Central memory CD8-positive, alpha-beta T cell (primary cell): Measurements from ENCODE around the gene ZNF793.

Experiments used
- ATAC-seq: fragments of 150-1000 bp; cut with Tn5 transposase; replicated peaks from 2 replicates; pipeline ENCODE4 v1.10.0; 2022; ENCODE audit warnings: mild to moderate bottlenecking, moderate FRiP score, moderate number of reproducible peaks; ENCODE audit not compliant: poor library complexity, severe bottlenecking; ENCODE audit errors: extremely low read depth
- DNase-seq, 2 donors: peaks; one replicate each; pipeline ENCODE4 v3.0.0; 2021; ENCODE audit warnings: low spot score in 2 of 2
- H3K27ac Mint-ChIP-seq: one replicate; pipeline ENCODE4 v1.8.0; 2022; ENCODE audit warnings: low read depth, mild to moderate bottlenecking, moderate library complexity, mixed read lengths
- H3K27me3 Mint-ChIP-seq: one replicate; pipeline ENCODE4 v1.8.0; 2022; ENCODE audit warnings: mixed read lengths
- H3K36me3 Mint-ChIP-seq: one replicate; pipeline ENCODE4 v1.8.0; 2022; ENCODE audit warnings: mild to moderate bottlenecking, moderate library complexity, mixed read lengths; ENCODE audit not compliant: insufficient read depth
- H3K4me1 Mint-ChIP-seq: one replicate; pipeline ENCODE4 v1.8.0; 2022; ENCODE audit warnings: mixed read lengths
- H3K4me3 Mint-ChIP-seq: one replicate; pipeline ENCODE4 v1.8.0; 2022; ENCODE audit warnings: mild to moderate bottlenecking, moderate library complexity, mixed read lengths
- H3K9me3 Mint-ChIP-seq: one replicate; pipeline ENCODE4 v1.8.0; 2022; ENCODE audit warnings: mixed read lengths

The ZNF793 gene

GRCh38 chr19:37511186-37511585, 4.4 kb downstream of the ZNF793 start:
- Mint-ChIP-seq H3K9me3 (peaks cover 11% of the 10 kb centered on the region), H3K27ac (no peak overlapping the region), H3K4me1 (peaks cover 6% of the 10 kb centered on the region), H3K36me3 (peaks cover 3% of the 10 kb centered on the region), H3K4me3 (no peak overlapping the region), H3K27me3 (no peaks in the 10 kb centered on the region)
- DNase-seq, result no peak
- ATAC-seq, result no peak

GRCh38 chr19:37511821-37512220, 5.1 kb downstream of the ZNF793 start:
- Mint-ChIP-seq H3K27ac (no peak overlapping the region), H3K36me3 (peaks cover 5% of the 10 kb centered on the region), H3K4me1 (peaks cover 6% of the 10 kb centered on the region), H3K9me3 (peaks cover 11% of the 10 kb centered on the region), H3K27me3 (no peaks in the 10 kb centered on the region), H3K4me3 (no peak overlapping the region)
- DNase-seq, result no peak
- no peak for ATAC-seq

GRCh38 chr19:37513397-37513796, 6.7 kb downstream of the ZNF793 start:
- no peak for DNase-seq

GRCh38 chr19:37519890-37520289, 13.2 kb downstream of the ZNF793 start:
- DNase-seq, result no peak
- no peak for ATAC-seq
- H3K36me3 Mint-ChIP-seq, result peaks cover 7% of the 10 kb centered on the region

More at GRCh38 chr19:37513397-37513796, 6.7 kb downstream of the ZNF793 start:
- ATAC-seq, result peak; percentile 46
- peaks cover 11% of the 10 kb centered on the region for H3K9me3 Mint-ChIP-seq
- H3K27me3 Mint-ChIP-seq, result no peaks in the 10 kb centered on the region
- peaks cover 8% of the 10 kb centered on the region for H3K36me3 Mint-ChIP-seq
- peak overlapping the region; percentile 75 for H3K27ac Mint-ChIP-seq
- peaks cover 6% of the 10 kb centered on the region for H3K4me1 Mint-ChIP-seq
- no peak overlapping the region for H3K4me3 Mint-ChIP-seq

GRCh38 chr19:37537391-37537947, 30.7 kb downstream of the ZNF793 start:
- H3K4me1 Mint-ChIP-seq, result no peaks in the 10 kb centered on the region
- no peaks in the 10 kb centered on the region for H3K27me3 Mint-ChIP-seq
- H3K36me3 Mint-ChIP-seq, result peaks cover 31% of the 10 kb centered on the region
- ATAC-seq, result no peak
- H3K4me3 Mint-ChIP-seq, result no peak overlapping the region
- no peak overlapping the region for H3K27ac Mint-ChIP-seq
- DNase-seq, result no peak
- H3K9me3 Mint-ChIP-seq, result peaks cover 29% of the 10 kb centered on the region

More at GRCh38 chr19:37519890-37520289, 13.2 kb downstream of the ZNF793 start:
- Mint-ChIP-seq H3K27ac (no peak overlapping the region), H3K27me3 (no peaks in the 10 kb centered on the region), H3K4me3 (no peak overlapping the region), H3K4me1 (no peaks in the 10 kb centered on the region), H3K9me3 (peaks cover 11% of the 10 kb centered on the region)

- peaks cover 10% of the 10 kb centered on the region for H3K36me3 Mint-ChIP-seq
- DNase-seq, result peak in 1 of 2 donors; percentile 43
- no peaks in the 10 kb centered on the region for H3K27me3 Mint-ChIP-seq
- H3K4me3 Mint-ChIP-seq, result peak overlapping the region; percentile 82
- peaks cover 12% of the 10 kb centered on the region for H3K4me1 Mint-ChIP-seq
- H3K27ac Mint-ChIP-seq, result peak overlapping the region; percentile 88
- peak; percentile 70 for ATAC-seq
- H3K9me3 Mint-ChIP-seq, result peaks cover 33% of the 10 kb centered on the region
These were observed 44.6 kb downstream of the ZNF793 start for GRCh38 chr19:37551129-37551993.

- Mint-ChIP-seq H3K4me1 (no peaks in the 10 kb centered on the region), H3K36me3 (peaks cover 6% of the 10 kb centered on the region), H3K27me3 (no peaks in the 10 kb centered on the region), H3K9me3 (peaks cover 27% of the 10 kb centered on the region), H3K27ac (no peak overlapping the region), H3K4me3 (no peak overlapping the region)
- no peak for ATAC-seq
- DNase-seq, result no peak
These were observed 56.8 kb downstream of the ZNF793 start for GRCh38 chr19:37563518-37563917.

- Mint-ChIP-seq H3K4me3 (no peak overlapping the region), H3K4me1 (no peaks in the 10 kb centered on the region), H3K36me3 (peaks cover 10% of the 10 kb centered on the region), H3K27ac (no peak overlapping the region), H3K27me3 (no peaks in the 10 kb centered on the region), H3K9me3 (peaks cover 33% of the 10 kb centered on the region)
- ATAC-seq (no peak), DNase-seq (no peak)
These were observed 58.1 kb downstream of the ZNF793 start for GRCh38 chr19:37564624-37565369.

GRCh38 chr19:37565370-37565669, 58.6 kb downstream of the ZNF793 start:
- Mint-ChIP-seq H3K27ac (no peak overlapping the region), H3K9me3 (peaks cover 38% of the 10 kb centered on the region), H3K4me3 (no peak overlapping the region), H3K4me1 (no peaks in the 10 kb centered on the region), H3K27me3 (no peaks in the 10 kb centered on the region), H3K36me3 (peaks cover 10% of the 10 kb centered on the region)
- DNase-seq (no peak), ATAC-seq (no peak)

GRCh38 chr19:37572203-37572602, 65.5 kb downstream of the ZNF793 start:
- DNase-seq (no peak), ATAC-seq (no peak)
- H3K36me3 Mint-ChIP-seq, result peaks cover 6% of the 10 kb centered on the region
- H3K4me1 Mint-ChIP-seq, result no peaks in the 10 kb centered on the region
- H3K27me3 Mint-ChIP-seq, result no peaks in the 10 kb centered on the region
- peaks cover 35% of the 10 kb centered on the region for H3K9me3 Mint-ChIP-seq
- no peak overlapping the region for H3K27ac Mint-ChIP-seq
- no peak overlapping the region for H3K4me3 Mint-ChIP-seq

GRCh38 chr19:37583340-37583739, 76.6 kb downstream of the ZNF793 start:
- DNase-seq, result no peak
- Mint-ChIP-seq H3K27ac (no peak overlapping the region), H3K4me1 (no peaks in the 10 kb centered on the region), H3K36me3 (peaks cover 14% of the 10 kb centered on the region), H3K9me3 (peaks cover 22% of the 10 kb centered on the region), H3K4me3 (no peak overlapping the region), H3K27me3 (no peaks in the 10 kb centered on the region)
- no peak for ATAC-seq
